ENCODE measurements around the gene NEB. TPM values are rescaled to one million over a fixed set of nuclear protein-coding genes. Genes with fewer than 3 reads are reported as not detected.

Gene NEB
- polyA plus RNA-seq, 3 donors, result 2.7 TPM; not detected in 2

- no peak for TF ChIP-seq CTCF (IDR thresholded peaks at IDR 0.05)
- Mint-ChIP-seq H3K9me3 (peaks cover 0 to 2% (median 0%) of the 10 kb centered on the region in 7 donors), H3K27me3 (ENCODE audit: low read depth in 3 of 3) (no peaks in the 10 kb centered on the region), H3K4me1 (peaks cover 2% of the 10 kb centered on the region), H3K36me3 (peaks cover 59 to 70% of the 10 kb centered on the region in 2 donors), H3K4me3 (no peak overlapping the region), H3K27ac (no peak overlapping the region)
- Histone ChIP-seq H3K4me2 (replicated peaks; ENCODE audit: extremely low read depth, low read length, poor library complexity, severe bottlenecking) (no peak overlapping the region), H3K79me2 (ENCODE audit: insufficient read depth, low read length) (peaks cover 22% of the 10 kb centered on the region), H2AFZ (ENCODE audit: insufficient read depth, low read depth, low read length, poor library complexity, severe bottlenecking) (no peak overlapping the region), H3K9me3 (replicated peaks in 1 of 2; ENCODE audit: control insufficient read depth in 1 of 2, insufficient read depth in 1 of 2, low read length in 2 of 2) (no peaks in the 10 kb centered on the region), H3K9ac (ENCODE audit: insufficient read depth, low read length, poor library complexity, severe bottlenecking) (no peak overlapping the region), H3K27ac (ENCODE audit: low read depth in 1 of 2, low read length in 2 of 2) (peak overlapping the region in 1 of 2 donors; percentile 26), H3K27me3 (ENCODE audit: control insufficient read depth in 2 of 2, insufficient read depth in 2 of 2, low read length in 2 of 2) (no peaks in the 10 kb centered on the region), H3K36me3 (replicated peaks in 1 of 2; ENCODE audit: control insufficient read depth in 1 of 2, insufficient read depth in 2 of 2, low read length in 2 of 2) (peaks cover 32 to 82% of the 10 kb centered on the region in 2 donors), H4K20me1 (ENCODE audit: insufficient read depth, low read length) (no peaks in the 10 kb centered on the region), H3K4me3 (replicated peaks in 1 of 3; ENCODE audit: low read depth in 2 of 3, low read length in 3 of 3) (no peak overlapping the region), H3K4me1 (ENCODE audit: control insufficient read depth in 1 of 2, insufficient read depth in 2 of 2, low read length in 2 of 2) (no peaks in the 10 kb centered on the region)
- WGBS (ENCODE audit: insufficient coverage), result no CpG with 5 or more reads among the region's 5 CpGs
- intact Hi-C loops (cut with micrococcal nuclease), result no loop called here
- no peak for DNase-seq
These were observed 252.5 kb downstream of the NEB start for GRCh38 chr2:151481744-151482143.

- H3K27me3 Mint-ChIP-seq (ENCODE audit: low read depth in 3 of 3), result no peaks in the 10 kb centered on the region
- intact Hi-C loops (cut with micrococcal nuclease), result no loop called here
- Histone ChIP-seq H3K36me3 (replicated peaks in 1 of 2; ENCODE audit: control insufficient read depth in 1 of 2, insufficient read depth in 2 of 2, low read length in 2 of 2) (peaks cover 31 to 54% of the 10 kb centered on the region in 2 donors), H4K20me1 (ENCODE audit: insufficient read depth, low read length) (no peaks in the 10 kb centered on the region), H3K4me1 (ENCODE audit: control insufficient read depth in 1 of 2, insufficient read depth in 2 of 2, low read length in 2 of 2) (peaks cover 24 to 37% of the 10 kb centered on the region in 2 donors), H3K27ac (ENCODE audit: low read depth in 1 of 2, low read length in 2 of 2) (no peak overlapping the region), H3K27me3 (ENCODE audit: control insufficient read depth in 2 of 2, insufficient read depth in 2 of 2, low read length in 2 of 2) (no peaks in the 10 kb centered on the region), H3K79me2 (ENCODE audit: insufficient read depth, low read length) (peaks cover 48% of the 10 kb centered on the region), H3K4me3 (replicated peaks in 1 of 3; ENCODE audit: low read depth in 2 of 3, low read length in 3 of 3) (no peak overlapping the region), H3K9ac (ENCODE audit: insufficient read depth, low read length, poor library complexity, severe bottlenecking) (no peak overlapping the region), H3K4me2 (replicated peaks; ENCODE audit: extremely low read depth, low read length, poor library complexity, severe bottlenecking) (no peak overlapping the region), H2AFZ (ENCODE audit: insufficient read depth, low read depth, low read length, poor library complexity, severe bottlenecking) (no peak overlapping the region), H3K9me3 (replicated peaks in 1 of 2; ENCODE audit: control insufficient read depth in 1 of 2, insufficient read depth in 1 of 2, low read length in 2 of 2) (no peaks in the 10 kb centered on the region)
- H3K4me1 Mint-ChIP-seq, result peaks cover 26% of the 10 kb centered on the region
- H3K4me3 Mint-ChIP-seq, result no peak overlapping the region
- H3K27ac Mint-ChIP-seq, result peak overlapping the region in 1 of 7 donors; percentile 45
- WGBS (ENCODE audit: insufficient coverage), result 100% methylated on average over 3 of the region's 4 CpGs
- peaks cover 0 to 2% (median 0%) of the 10 kb centered on the region in 7 donors for H3K9me3 Mint-ChIP-seq
- no peak for DNase-seq
- H3K36me3 Mint-ChIP-seq, result peaks cover 34 to 49% of the 10 kb centered on the region in 2 donors
- TF ChIP-seq CTCF (IDR thresholded peaks at IDR 0.05), result no peak
These were observed 256.3 kb downstream of the NEB start for GRCh38 chr2:151478011-151478410.
